Fibroblast of mammary gland (primary cell): ENCODE measurements around the gene DERL3.

ENCODE experiments used
- DNase-seq: peaks from one replicate; pipeline ENCODE4 v3.0.0-alpha.2; 2010; ENCODE audit warnings: low read depth
- H3K4me3 ChIP-seq: 2 replicates; pipeline ENCODE4 v1.5.1; 2011; ENCODE audit warnings: low read depth, mild to moderate bottlenecking, low read length, moderate library complexity; ENCODE audit not compliant: control insufficient read depth
- CTCF ChIP-seq: conservative IDR thresholded peaks from 2 replicates; pipeline ENCODE4 v1.5.1; 2011; ENCODE audit warnings: low read depth, low read length, inconsistent platforms; ENCODE audit not compliant: control insufficient read depth, insufficient read depth

DERL3 gene

GRCh38 chr22:23835484-23836144 lies 3.2 kb downstream of the DERL3 start:
- no peak for TF ChIP-seq CTCF
- H3K4me3 ChIP-seq = no peak overlapping the region
- no peak for DNase-seq

- no peak overlapping the region for H3K4me3 ChIP-seq
- no peak for TF ChIP-seq CTCF
- no peak for DNase-seq
These were observed 3.9 kb downstream of the DERL3 start for GRCh38 chr22:23834793-23835483.

- no peak for DNase-seq
- TF ChIP-seq CTCF = no peak
- no peak overlapping the region for H3K4me3 ChIP-seq
These were observed 4.4 kb downstream of the DERL3 start for GRCh38 chr22:23834406-23834792.

- no peak overlapping the region for H3K4me3 ChIP-seq
- DNase-seq = no peak
- TF ChIP-seq CTCF = no peak
These were observed 4.9 kb downstream of the DERL3 start for GRCh38 chr22:23833911-23834317.

- no peak overlapping the region for H3K4me3 ChIP-seq
- no peak for TF ChIP-seq CTCF
- DNase-seq = no peak
These were observed 5.6 kb downstream of the DERL3 start for GRCh38 chr22:23833017-23833751.

- no peak overlapping the region for H3K4me3 ChIP-seq
- TF ChIP-seq CTCF = no peak
- no peak for DNase-seq
These were observed 6.4 kb downstream of the DERL3 start for GRCh38 chr22:23832226-23833016.
